Stimulated activated CD8-positive, alpha-beta memory T cell treated with anti-CD3 and anti-CD28 coated beads, Interleukin-7, amount 100 ng/mL, for 48 hours (primary cell): ENCODE results near the gene SHMT2.
A peak's percentile ranks its signal among the peaks of the same experiment; 100 is the strongest.

ENCODE experiments used
- DNase-seq, 2 donors: peaks; one replicate each; pipeline ENCODE4 v3.0.0-alpha.2; 2020; ENCODE audit warnings: low read depth in 1 of 2; ENCODE audit errors: extremely low read depth in 1 of 2

SHMT2 gene

GRCh38 chr12:57229634-57230380 is at the start of gene SHMT2:
SHMT2 (plus strand) TSS chr12:57229711; CDS start chr12:57229779, 68 bp downstream.
- DNase-seq = peak; percentile 80 to 95

- DNase-seq = no peak
Observed at GRCh38 chr12:57180321-57180989, 49.1 kb upstream of the SHMT2 start.

DNA sequence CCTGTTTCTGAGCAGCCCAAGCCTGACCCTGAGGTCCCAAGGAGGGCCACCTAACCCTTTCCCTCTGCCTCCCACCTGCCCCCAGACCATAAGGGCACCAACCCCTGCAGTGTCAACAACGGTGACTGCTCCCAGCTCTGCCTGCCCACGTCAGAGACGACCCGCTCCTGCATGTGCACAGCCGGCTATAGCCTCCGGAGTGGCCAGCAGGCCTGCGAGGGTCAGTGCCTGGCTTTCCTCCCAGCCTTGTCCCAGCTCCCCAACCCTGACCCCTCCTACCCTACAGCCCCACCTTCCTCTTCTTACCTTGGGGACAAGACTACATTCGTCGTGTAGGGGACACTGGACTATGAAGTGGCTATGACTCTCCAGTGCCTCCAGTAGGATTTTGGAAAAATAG is 48.4 kb upstream of the SHMT2 start:
- DNase-seq = no peak

DNA sequence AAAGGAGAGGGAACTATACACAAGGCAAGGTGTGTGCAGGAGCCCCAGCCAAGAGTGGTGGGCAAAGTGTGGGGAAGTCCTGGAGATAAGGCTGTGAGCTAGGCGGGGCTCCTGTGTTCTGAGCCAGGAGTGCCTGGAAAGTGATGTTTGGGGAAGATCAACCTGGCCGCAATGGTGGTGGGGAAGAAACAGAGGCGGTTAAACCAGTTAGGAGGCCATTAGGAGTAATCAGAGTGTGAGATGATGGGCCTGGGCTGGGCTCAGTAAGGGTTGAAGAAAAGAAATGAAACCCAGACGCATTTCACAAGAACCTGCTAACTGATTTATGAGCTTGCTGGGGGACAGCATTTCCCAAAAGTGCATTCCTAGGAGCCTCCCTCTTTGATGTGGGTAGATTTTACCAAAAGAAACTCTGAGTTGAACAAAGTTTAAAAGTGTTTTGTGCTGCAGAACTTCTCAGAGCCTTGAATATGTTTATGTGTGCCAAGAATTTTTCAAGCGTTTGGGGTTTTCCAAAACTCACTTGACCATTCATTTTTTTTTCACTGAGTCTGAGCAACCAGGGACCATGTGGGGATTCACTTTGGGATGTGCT is 47.9 kb upstream of the SHMT2 start:
- no peak for DNase-seq

GRCh38 chr12:57182918-57183575 is 46.5 kb upstream of the SHMT2 start:
- DNase-seq = peak; percentile 44 to 47

- DNase-seq = no peak
Observed at GRCh38 chr12:57183939-57184725, 45.4 kb upstream of the SHMT2 start.

DNA sequence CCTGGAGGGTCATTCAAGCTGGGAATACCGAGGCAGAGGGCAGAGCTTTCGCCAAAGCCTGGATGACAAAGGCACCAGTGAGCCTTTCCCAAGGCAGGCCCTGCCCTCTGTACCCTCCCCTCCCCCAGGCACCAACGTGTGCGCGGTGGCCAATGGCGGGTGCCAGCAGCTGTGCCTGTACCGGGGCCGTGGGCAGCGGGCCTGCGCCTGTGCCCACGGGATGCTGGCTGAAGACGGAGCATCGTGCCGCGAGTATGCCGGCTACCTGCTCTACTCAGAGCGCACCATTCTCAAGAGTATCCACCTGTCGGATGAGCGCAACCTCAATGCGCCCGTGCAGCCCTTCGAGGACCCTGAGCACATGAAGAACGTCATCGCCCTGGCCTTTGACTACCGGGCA is 44.1 kb upstream of the SHMT2 start:
- DNase-seq = no peak

DNA sequence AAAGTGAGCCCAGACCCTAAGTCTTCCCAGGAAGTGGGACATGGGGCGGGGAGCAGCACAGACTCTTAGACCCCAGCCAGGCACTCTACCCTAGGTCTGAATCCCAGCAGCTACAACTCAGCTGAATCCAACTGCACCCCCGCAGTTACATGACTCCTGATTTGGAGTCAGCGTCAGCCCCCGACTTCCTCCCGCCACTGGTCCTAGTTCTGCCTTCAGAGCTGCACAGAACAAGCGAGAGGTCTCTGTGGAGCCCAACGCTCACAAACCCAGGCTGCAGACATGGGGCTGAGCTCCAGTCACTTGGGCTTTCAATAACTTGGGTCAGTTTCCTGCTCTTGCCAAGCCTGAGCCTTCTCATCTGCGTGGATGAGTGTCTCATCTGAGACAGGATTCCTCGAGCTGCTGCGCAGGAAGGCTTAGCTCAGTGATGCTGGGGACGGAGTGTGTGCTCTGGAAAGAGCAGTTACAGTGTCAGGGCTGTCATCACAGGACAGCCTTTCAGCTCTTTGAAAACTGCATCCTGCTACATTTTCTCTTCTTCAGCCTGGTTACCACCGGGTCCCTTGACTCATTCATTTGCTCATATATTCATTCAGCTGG is 43.5 kb upstream of the SHMT2 start:
- no peak for DNase-seq

DNA sequence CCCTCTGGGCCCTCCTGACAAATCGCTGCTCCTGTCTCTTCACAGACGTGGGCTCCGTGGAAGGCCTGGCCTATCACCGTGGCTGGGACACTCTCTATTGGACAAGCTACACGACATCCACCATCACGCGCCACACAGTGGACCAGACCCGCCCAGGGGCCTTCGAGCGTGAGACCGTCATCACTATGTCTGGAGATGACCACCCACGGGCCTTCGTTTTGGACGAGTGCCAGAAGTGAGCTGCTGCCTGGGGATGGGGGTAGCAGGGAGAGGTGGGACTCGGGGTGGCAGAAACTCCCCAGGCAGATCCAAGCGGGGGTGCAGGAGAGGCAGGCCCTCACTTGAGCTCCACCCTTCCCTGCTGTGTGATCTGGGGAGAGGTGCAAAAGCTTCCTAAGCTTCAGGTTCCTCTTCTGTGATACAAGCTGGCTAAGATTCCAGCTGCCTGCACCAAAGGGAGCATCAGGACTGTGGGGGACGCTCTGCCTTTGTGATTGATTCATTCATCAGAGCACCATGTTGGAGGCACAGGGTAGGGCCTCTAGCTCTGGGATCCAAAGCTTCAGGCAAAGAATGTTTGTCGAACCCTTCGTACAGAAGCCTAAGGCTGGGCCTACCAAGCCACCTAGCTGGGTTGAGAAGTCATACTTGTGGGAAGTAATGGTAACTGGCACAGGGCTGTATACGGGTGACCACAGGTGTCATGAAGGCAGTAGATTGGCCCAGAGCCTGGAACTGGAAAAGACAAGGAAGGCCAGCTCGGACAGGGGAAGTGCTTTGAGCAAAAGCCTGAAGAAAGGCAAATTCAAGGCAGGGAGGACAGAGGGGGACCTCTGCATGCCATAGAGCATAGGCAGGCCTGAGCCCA is 42.1 kb upstream of the SHMT2 start:
- no peak for DNase-seq

DNA sequence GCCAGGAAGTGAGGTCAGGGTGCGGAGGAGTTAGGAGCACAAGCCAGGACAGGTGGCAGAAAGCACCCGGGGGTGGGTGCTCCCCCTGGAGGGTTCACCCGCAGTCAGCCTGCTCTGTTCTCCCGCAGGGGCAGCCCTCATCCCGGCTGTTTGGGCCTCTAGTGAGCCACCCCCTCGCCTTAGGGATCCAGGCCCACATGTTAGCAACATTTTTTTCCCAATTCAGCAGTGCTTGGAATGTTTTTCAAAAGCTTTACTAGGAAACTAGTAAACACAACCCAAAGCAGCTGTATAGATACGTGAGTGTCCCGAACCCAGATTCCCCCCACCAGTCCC is 41.5 kb upstream of the SHMT2 start:
- DNase-seq = no peak

DNA sequence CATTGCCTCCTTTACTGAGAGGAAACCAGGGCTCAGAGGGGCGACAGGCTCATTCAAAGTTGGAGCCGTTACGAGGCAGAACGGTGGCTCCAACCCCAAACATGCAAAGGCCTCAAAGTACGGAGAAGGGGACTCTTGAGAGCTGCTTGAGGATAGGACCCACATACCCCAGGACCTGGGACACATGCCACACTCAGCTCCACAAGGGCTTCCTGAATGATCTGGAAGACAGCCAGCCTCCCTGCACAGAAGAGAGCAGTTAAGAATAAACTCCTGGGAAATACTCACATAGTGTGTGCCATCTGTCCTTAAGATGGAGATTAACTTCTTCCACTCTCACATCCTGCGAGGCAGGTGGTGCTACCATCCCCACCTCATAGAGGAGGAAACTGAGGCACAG is 39.5 kb upstream of the SHMT2 start:
- no peak for DNase-seq

GRCh38 chr12:57190821-57191220 is 38.7 kb upstream of the SHMT2 start:
- DNase-seq = no peak

- DNase-seq = no peak
Observed at GRCh38 chr12:57191410-57191809, 38.1 kb upstream of the SHMT2 start.

- DNase-seq = no peak
Observed at GRCh38 chr12:57192920-57193319, 36.6 kb upstream of the SHMT2 start.

GRCh38 chr12:57193706-57194245 is 35.7 kb upstream of the SHMT2 start:
- no peak for DNase-seq

DNA sequence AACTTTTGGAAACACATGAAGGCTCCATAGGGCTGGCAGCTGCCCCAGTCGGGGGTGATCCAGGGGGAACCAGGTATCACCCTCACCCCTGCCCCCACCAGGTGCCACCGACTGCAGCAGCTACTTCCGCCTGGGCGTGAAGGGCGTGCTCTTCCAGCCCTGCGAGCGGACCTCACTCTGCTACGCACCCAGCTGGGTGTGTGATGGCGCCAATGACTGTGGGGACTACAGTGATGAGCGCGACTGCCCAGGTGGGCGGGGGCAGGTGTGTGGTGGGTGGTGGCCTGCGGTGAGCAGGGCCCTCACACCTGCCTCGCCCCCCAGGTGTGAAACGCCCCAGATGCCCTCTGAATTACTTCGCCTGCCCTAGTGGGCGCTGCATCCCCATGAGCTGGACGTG is 35.3 kb upstream of the SHMT2 start:
- DNase-seq = no peak

- DNase-seq = no peak
Observed at GRCh38 chr12:57195186-57195585, 34.3 kb upstream of the SHMT2 start.

DNA sequence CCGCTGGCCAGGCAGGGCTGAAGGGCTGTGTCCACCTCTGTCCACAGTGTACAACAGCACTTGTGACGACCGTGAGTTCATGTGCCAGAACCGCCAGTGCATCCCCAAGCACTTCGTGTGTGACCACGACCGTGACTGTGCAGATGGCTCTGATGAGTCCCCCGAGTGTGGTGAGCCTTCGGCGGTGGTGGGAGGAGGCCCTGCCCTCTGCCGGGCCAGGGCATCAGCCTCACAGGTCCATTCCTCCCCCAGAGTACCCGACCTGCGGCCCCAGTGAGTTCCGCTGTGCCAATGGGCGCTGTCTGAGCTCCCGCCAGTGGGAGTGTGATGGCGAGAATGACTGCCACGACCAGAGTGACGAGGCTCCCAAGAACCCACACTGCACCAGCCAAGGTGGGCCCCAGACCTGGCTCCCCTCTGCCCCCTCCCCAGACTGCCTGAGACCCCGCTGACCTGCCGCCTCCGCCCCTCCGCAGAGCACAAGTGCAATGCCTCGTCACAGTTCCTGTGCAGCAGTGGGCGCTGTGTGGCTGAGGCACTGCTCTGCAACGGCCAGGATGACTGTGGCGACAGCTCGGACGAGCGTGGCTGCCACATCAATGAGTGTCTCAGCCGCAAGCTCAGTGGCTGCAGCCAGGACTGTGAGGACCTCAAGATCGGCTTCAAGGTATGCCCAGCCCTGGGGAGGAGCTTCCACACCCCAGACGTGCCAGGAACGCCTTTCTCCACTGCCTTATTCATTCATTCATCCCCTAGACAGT is 33.7 kb upstream of the SHMT2 start:
- DNase-seq = no peak

DNA sequence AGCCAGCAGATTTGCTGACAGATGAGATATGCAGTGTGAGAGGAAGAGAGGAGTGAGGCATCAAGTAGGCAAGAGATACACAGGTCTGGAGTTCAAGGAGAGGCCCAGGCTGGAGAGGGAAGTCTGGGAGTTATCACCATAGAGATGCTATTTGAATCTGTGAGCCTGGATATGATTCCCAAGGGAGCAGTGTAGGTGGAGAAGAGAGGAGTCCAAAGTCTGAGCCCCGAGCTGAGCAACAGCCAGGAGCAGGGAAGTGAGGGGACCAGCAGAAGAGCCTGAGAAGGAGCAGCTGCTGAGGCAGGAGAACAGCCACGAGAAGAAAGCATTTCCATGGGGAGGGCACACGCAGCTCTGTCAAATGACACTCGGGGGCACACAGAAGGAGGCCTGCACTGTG is 33.1 kb upstream of the SHMT2 start:
- no peak for DNase-seq
